ENCODE data around the gene TSC2.
"Not testable (repeated sequence)": the region's sequence is repeated elsewhere in the genome, so short reads cannot be mapped to it uniquely, and the experiment has no call there.

- not testable (repeated sequence) for TF ChIP-seq CTCF (conservative IDR thresholded peaks at IDR 0.05); EZH2 (IDR thresholded peaks at IDR 0.05; ENCODE audit: low read depth)
These were observed 36.1 kb upstream of the TSC2 start for GRCh38 chr16:2011726-2012125.
